ENCODE data around the gene PRRT2.
"Not testable (repeated sequence)": the region's sequence is repeated elsewhere in the genome, so short reads cannot be mapped to it uniquely, and the experiment has no call there.

DNA sequence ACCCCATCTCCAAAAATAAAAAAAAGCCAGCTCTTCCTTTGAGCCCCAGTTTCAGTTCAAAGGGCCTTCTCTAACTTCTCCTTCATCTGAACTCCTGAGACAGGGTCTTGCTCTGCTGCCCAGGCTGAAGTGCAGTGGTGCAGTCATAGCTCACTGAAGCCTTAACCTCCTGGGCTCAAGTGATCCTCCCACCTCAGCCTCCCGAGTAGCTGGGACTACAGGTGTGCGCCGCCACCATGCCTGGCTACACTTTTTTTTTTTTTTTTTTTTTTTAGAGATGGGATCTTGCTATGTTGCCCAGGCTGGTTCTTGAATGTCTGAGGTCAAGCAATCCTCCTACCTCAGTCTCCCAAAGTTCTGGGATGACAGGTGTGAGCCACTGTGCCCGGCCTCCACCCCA, 21.2 kb downstream of the PRRT2 start:
- TF ChIP-seq CTCF (IDR thresholded peaks at IDR 0.05; ENCODE audit: poor library complexity); EZH2 (IDR thresholded peaks at IDR 0.05; ENCODE audit: borderline replicate concordance); EZH2phosphoT487 (IDR thresholded peaks at IDR 0.05; ENCODE audit: low read depth, severe bottlenecking, unreplicated experiment): not testable (repeated sequence)
